Neural cell (in vitro differentiated cells): ENCODE measurements around the gene KRT78. TPM values are rescaled to one million over a fixed set of nuclear protein-coding genes. Genes with fewer than 3 reads are reported as not detected.

Experiments used
- H2AFZ ChIP-seq: fragments of 200-600, 300-800 bp; sonication (generic), shearing (Covaris generic); 2 replicates; pipeline ENCODE4 v1.6.0; 2014; ENCODE audit warnings: low read depth, mild to moderate bottlenecking, antibody characterized with exemption, low read length, moderate library complexity
- H3F3A ChIP-seq: fragments of 200-600 bp; shearing (Covaris generic); 2 replicates; pipeline ENCODE4 v1.6.1; 2016; ENCODE audit warnings: mild to moderate bottlenecking, moderate library complexity, mixed read lengths, antibody characterized with exemption, low read length; ENCODE audit not compliant: insufficient read depth, poor library complexity, severe bottlenecking
- H3K27ac ChIP-seq: fragments of 200-600, 300-800 bp; sonication (generic), shearing (Covaris generic); 2 replicates; pipeline ENCODE4 v1.5.1; 2014; ENCODE audit warnings: mild to moderate bottlenecking, low read length, moderate library complexity
- H3K27me3 ChIP-seq: fragments of 300-800, 200-600 bp; sonication (generic), shearing (Covaris generic); 2 replicates; pipeline ENCODE4 v1.6.0; 2014; ENCODE audit warnings: mild to moderate bottlenecking, low read depth, low read length, moderate library complexity; ENCODE audit not compliant: insufficient read depth
- H3K36me3 ChIP-seq: fragments of 300-800, 200-600 bp; sonication (generic), shearing (Covaris generic); 2 replicates; pipeline ENCODE4 v1.5.1; 2014; ENCODE audit warnings: mild to moderate bottlenecking, antibody characterized with exemption, low read length, moderate library complexity; ENCODE audit not compliant: insufficient read depth
- H3K4me2 ChIP-seq: fragments of 300-800, 200-600 bp; sonication (generic), shearing (Covaris generic); 2 replicates; pipeline ENCODE4 v1.6.0; 2014; ENCODE audit warnings: mild to moderate bottlenecking, low read length
- H3K4me3 ChIP-seq: fragments of 300-800, 200-600 bp; sonication (generic), shearing (Covaris generic); 2 replicates; pipeline ENCODE4 v1.5.1; 2014; ENCODE audit warnings: mild to moderate bottlenecking, low read length, moderate library complexity
- H3K79me2 ChIP-seq: fragments of 200-600 bp; shearing (Covaris generic); replicated peaks from 2 replicates; pipeline ENCODE4 v1.6.0; 2014; ENCODE audit warnings: mild to moderate bottlenecking, low read length, moderate library complexity; ENCODE audit not compliant: insufficient read depth
- H3K9ac ChIP-seq: fragments of 300-800, 200-600 bp; sonication (generic), shearing (Covaris generic); 2 replicates; pipeline ENCODE4 v1.6.1; 2016; ENCODE audit warnings: mild to moderate bottlenecking, low read length, mixed read lengths
- H3K9me2 ChIP-seq: fragments of 200-600 bp; shearing (Covaris generic); 2 replicates; pipeline ENCODE4 v1.6.1; 2016; ENCODE audit warnings: mild to moderate bottlenecking, low read length, mixed read lengths; ENCODE audit not compliant: insufficient read depth
- H3K9me3 ChIP-seq: fragments of 200-600, 300-800 bp; sonication (generic), shearing (Covaris generic); 2 replicates; pipeline ENCODE4 v1.6.1; 2016; ENCODE audit warnings: mild to moderate bottlenecking, mixed run types, low read length, moderate library complexity, mixed read lengths
- H4K20me1 ChIP-seq: fragments of 200-600 bp; shearing (Covaris generic); 2 replicates; pipeline ENCODE4 v1.6.1; 2016; ENCODE audit warnings: mild to moderate bottlenecking, mixed run types; ENCODE audit not compliant: insufficient read depth
- EP300 ChIP-seq: fragments of 450-650 bp; conservative IDR thresholded peaks from 2 replicates; pipeline ENCODE4 v1.6.1; 2014; ENCODE audit warnings: antibody characterized with exemption, mild to moderate bottlenecking, moderate library complexity; ENCODE audit not compliant: poor library complexity, severe bottlenecking
- EZH2 ChIP-seq: fragments of 200-600, 300-800 bp; shearing (Covaris generic), sonication (generic); IDR thresholded peaks from 2 replicates; pipeline ENCODE4 v1.6.1; 2014; ENCODE audit warnings: antibody characterized with exemption, low read length, borderline replicate concordance, mild to moderate bottlenecking; ENCODE audit not compliant: insufficient read depth, poor library complexity, severe bottlenecking
- MXI1 ChIP-seq: fragments of 450-650 bp; conservative IDR thresholded peaks from 2 replicates; pipeline ENCODE4 v1.6.1; 2014; ENCODE audit warnings: antibody characterized with exemption, mild to moderate bottlenecking; ENCODE audit not compliant: poor library complexity, severe bottlenecking
- POLR2AphosphoS5 ChIP-seq: IDR thresholded peaks from 2 replicates; pipeline ENCODE4 v1.6.1; 2012
- RAD21 ChIP-seq: fragments of 450-650 bp; conservative IDR thresholded peaks from 2 replicates; pipeline ENCODE4 v1.6.1; 2014; ENCODE audit warnings: antibody characterized with exemption, mild to moderate bottlenecking, moderate library complexity
- SMC3 ChIP-seq: fragments of 450-650 bp; conservative IDR thresholded peaks from 2 replicates; pipeline ENCODE4 v1.6.1; 2014; ENCODE audit warnings: antibody characterized with exemption, mild to moderate bottlenecking, moderate library complexity; ENCODE audit not compliant: poor library complexity
- TAF1 ChIP-seq: IDR thresholded peaks from 2 replicates; pipeline ENCODE4 v1.6.1; 2012; ENCODE audit warnings: low read depth
- polyA plus RNA-seq: library from polyadenylated mRNA; depleted of rRNA; stranded (reverse); fragments of >200 nt; gene quantifications from 2 replicates; pipeline ENCODE4 v1.2.3, GENCODE V29; 2014
- TF ChIP-seq, protein P1 (sequence below): IDR thresholded peaks from 2 replicates; pipeline ENCODE4 v1.6.1; 2012; ENCODE audit warnings: borderline replicate concordance
- TF ChIP-seq, protein P2 (sequence below): fragments of 450-650 bp; IDR thresholded peaks from 2 replicates; pipeline ENCODE4 v1.5.1; 2014; ENCODE audit warnings: antibody characterized with exemption, mild to moderate bottlenecking, moderate library complexity; ENCODE audit not compliant: poor library complexity, severe bottlenecking

KRT78 gene
- polyA plus RNA-seq, 1 donor from 2014 or later, result not detected

DNA sequence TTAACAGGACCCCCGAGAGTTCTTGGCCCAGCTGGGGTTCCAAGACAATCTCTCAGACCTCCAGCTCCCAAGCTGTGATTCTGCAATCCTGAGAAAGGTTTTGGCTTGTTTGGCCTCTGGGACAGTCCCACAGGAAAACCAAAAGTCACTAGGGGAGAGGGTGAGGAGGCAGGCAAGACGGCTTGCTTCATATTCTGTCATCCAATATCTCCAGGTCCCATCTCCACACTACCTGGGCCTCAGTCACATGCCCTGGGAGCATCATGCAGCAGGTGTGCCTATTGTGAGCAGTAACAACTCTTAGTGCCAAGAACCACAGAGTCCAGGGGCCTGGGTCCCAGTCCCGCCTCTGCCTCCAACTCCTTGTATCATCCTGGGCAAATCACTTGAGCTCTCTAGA is 16.3 kb downstream of the KRT78 start:
- Histone ChIP-seq H3K9me2 (no peaks in the 10 kb centered on the region), H3K27ac (no peak overlapping the region), H3K36me3 (no peaks in the 10 kb centered on the region), H3F3A (no peaks in the 10 kb centered on the region), H4K20me1 (no peaks in the 10 kb centered on the region), H3K4me2 (no peak overlapping the region), H3K27me3 (no peaks in the 10 kb centered on the region), H3K4me3 (no peak overlapping the region), H3K9me3 (no peaks in the 10 kb centered on the region), H2AFZ (no peak overlapping the region), H3K79me2 (no peaks in the 10 kb centered on the region), H3K9ac (no peak overlapping the region)
- TF ChIP-seq POLR2AphosphoS5 (no peak), TAF1 (no peak), SMC3 (no peak), MXI1 (no peak), EZH2 (no peak), EP300 (no peak), RAD21 (no peak)
- TF ChIP-seq, protein P1, sequence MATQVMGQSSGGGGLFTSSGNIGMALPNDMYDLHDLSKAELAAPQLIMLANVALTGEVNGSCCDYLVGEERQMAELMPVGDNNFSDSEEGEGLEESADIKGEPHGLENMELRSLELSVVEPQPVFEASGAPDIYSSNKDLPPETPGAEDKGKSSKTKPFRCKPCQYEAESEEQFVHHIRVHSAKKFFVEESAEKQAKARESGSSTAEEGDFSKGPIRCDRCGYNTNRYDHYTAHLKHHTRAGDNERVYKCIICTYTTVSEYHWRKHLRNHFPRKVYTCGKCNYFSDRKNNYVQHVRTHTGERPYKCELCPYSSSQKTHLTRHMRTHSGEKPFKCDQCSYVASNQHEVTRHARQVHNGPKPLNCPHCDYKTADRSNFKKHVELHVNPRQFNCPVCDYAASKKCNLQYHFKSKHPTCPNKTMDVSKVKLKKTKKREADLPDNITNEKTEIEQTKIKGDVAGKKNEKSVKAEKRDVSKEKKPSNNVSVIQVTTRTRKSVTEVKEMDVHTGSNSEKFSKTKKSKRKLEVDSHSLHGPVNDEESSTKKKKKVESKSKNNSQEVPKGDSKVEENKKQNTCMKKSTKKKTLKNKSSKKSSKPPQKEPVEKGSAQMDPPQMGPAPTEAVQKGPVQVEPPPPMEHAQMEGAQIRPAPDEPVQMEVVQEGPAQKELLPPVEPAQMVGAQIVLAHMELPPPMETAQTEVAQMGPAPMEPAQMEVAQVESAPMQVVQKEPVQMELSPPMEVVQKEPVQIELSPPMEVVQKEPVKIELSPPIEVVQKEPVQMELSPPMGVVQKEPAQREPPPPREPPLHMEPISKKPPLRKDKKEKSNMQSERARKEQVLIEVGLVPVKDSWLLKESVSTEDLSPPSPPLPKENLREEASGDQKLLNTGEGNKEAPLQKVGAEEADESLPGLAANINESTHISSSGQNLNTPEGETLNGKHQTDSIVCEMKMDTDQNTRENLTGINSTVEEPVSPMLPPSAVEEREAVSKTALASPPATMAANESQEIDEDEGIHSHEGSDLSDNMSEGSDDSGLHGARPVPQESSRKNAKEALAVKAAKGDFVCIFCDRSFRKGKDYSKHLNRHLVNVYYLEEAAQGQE, result no peak
- TF ChIP-seq, protein P2, sequence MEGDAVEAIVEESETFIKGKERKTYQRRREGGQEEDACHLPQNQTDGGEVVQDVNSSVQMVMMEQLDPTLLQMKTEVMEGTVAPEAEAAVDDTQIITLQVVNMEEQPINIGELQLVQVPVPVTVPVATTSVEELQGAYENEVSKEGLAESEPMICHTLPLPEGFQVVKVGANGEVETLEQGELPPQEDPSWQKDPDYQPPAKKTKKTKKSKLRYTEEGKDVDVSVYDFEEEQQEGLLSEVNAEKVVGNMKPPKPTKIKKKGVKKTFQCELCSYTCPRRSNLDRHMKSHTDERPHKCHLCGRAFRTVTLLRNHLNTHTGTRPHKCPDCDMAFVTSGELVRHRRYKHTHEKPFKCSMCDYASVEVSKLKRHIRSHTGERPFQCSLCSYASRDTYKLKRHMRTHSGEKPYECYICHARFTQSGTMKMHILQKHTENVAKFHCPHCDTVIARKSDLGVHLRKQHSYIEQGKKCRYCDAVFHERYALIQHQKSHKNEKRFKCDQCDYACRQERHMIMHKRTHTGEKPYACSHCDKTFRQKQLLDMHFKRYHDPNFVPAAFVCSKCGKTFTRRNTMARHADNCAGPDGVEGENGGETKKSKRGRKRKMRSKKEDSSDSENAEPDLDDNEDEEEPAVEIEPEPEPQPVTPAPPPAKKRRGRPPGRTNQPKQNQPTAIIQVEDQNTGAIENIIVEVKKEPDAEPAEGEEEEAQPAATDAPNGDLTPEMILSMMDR, result no peak

DNA sequence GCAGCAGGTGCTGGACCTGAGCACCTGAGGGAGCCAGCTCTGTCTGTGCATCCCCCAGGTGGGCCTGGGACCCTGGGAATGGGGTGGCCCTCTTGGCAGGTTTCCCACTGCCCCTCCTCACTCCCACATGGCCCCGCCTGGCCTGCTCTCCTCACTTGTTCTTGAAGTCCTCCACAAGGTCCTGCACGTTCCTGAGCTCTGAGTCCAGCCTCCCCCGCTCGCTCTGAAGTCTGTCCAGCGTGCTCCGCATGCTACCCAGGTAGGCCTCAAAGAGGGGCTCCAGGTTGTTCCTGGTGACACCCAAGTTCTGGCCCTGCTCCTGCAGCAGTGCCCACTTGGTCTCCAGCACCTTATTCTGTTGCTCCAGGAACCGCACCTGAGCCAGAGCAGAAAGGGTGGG is 17.5 kb downstream of the KRT78 start:
- no peaks in the 10 kb centered on the region for H3K27me3 ChIP-seq
- no peak for TF ChIP-seq EP300
- no peak for TF ChIP-seq RAD21
- no peak for TF ChIP-seq MXI1
- H3K36me3 ChIP-seq, result no peaks in the 10 kb centered on the region
- H2AFZ ChIP-seq, result no peak overlapping the region
- no peaks in the 10 kb centered on the region for H3K79me2 ChIP-seq
- no peak overlapping the region for H3K4me3 ChIP-seq
- no peak overlapping the region for H3K27ac ChIP-seq
- H3K9me2 ChIP-seq, result no peaks in the 10 kb centered on the region
- H3K4me2 ChIP-seq, result no peak overlapping the region
- no peaks in the 10 kb centered on the region for H3F3A ChIP-seq
- H4K20me1 ChIP-seq, result no peaks in the 10 kb centered on the region
- H3K9me3 ChIP-seq, result no peaks in the 10 kb centered on the region
- no peak overlapping the region for H3K9ac ChIP-seq
